Measurements from ENCODE around the gene IL15RA. TPM values are rescaled to one million over a fixed set of nuclear protein-coding genes. Genes with fewer than 3 reads are reported as not detected.

IL15RA gene
- polyA plus RNA-seq, 2 of the 4 experiments (the other 2 are of a cell fraction), result 0.46 to 0.83 TPM

DNA sequence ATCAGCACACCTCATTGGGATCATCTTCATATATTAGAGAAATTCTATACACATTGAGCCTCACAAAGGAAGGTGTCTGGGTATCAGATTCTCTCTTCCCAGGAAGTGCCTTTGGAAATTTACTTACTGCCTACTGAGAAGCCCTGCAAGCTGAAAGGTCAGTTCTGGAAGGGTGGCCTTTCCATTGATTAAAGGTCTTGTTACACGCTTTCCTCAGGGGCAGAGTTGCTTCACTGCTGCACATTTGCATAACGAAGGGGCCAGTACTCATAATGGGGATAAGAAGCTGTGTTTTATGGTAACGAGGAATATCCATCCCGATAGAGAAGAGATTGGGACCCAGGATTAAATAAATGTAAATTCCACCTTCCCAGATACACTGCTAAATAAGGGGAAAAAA lies 19.4 kb upstream of the IL15RA start:
- CTCF ChIA-PET, result interaction anchor here (2.8 kb wide), 1 partner anchor 17 kb away, joined by 7 read pairs; no protein-coding TSS in a partner anchor
- no peak overlapping the region for H3K4me3 ChIP-seq
- H3K4me1 ChIP-seq, result no peaks in the 10 kb centered on the region
- H3K4me2 ChIP-seq, result no peak overlapping the region
- 54% methylated on average over 4 of the region's 4 CpGs for WGBS (ENCODE audit: missing lambda C conversion rate)
- DNase-seq (ENCODE audit: low read depth in 1 of 2, low spot score in 1 of 2), result no peak
- H3K9me3 ChIP-seq, result peaks cover 24% of the 10 kb centered on the region; the same call in 2 of the 3 replicates
- TF ChIP-seq EHF (CRISPR knock-in tag; IDR thresholded peaks at IDR 0.05) (no peak), ZNF302 (CRISPR knock-in tag; IDR thresholded peaks at IDR 0.05) (no peak), KDM1A (IDR thresholded peaks at IDR 0.05; ENCODE audit: low read depth) (no peak), BHLHE40 (IDR thresholded peaks at IDR 0.05; ENCODE audit: low read depth, low read length) (no peak)
- TF ChIP-seq, protein P1, sequence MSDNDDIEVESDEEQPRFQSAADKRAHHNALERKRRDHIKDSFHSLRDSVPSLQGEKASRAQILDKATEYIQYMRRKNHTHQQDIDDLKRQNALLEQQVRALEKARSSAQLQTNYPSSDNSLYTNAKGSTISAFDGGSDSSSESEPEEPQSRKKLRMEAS (IDR thresholded peaks at IDR 0.05), result no peak
- no peak for ATAC-seq
- no peak for FAIRE-seq
- POLR2A ChIA-PET, result no interaction called here
- no peak overlapping the region for H3K27ac ChIP-seq

GRCh38 chr10:5992398-5992797 lies 15.1 kb upstream of the IL15RA start:
- ATAC-seq (no peak), FAIRE-seq (no peak), DNase-seq (ENCODE audit: low read depth in 1 of 2, low spot score in 1 of 2) (no peak)
- ChIA-PET CTCF (interaction anchor here (0.7 to 1.2 kb wide), 3 partner anchors 12 to 22 kb away, joined by 3 to 4 read pairs (median 4); no protein-coding TSS in a partner anchor), POLR2A (no interaction called here)
- H3K4me1 ChIP-seq, result no peaks in the 10 kb centered on the region
- no peak overlapping the region for H3K4me3 ChIP-seq
- peaks cover 26% of the 10 kb centered on the region; the same call in 2 of the 3 replicates for H3K9me3 ChIP-seq
- H3K4me2 ChIP-seq, result no peak overlapping the region
- TF ChIP-seq ZFP36 (IDR thresholded peaks at IDR 0.05; ENCODE audit: borderline replicate concordance, partially characterized antibody) (no peak), ESRRA (IDR thresholded peaks at IDR 0.05; ENCODE audit: borderline replicate concordance, low read length) (no peak), MYC (IDR thresholded peaks at IDR 0.05; ENCODE audit: borderline replicate concordance, low read length) (no peak), MAZ (IDR thresholded peaks at IDR 0.05; ENCODE audit: borderline replicate concordance, low read depth, low read length) (no peak), ZSCAN20 (CRISPR knock-in tag; IDR thresholded peaks at IDR 0.05) (no peak), EHF (CRISPR knock-in tag; IDR thresholded peaks at IDR 0.05) (no peak), ZNF302 (CRISPR knock-in tag; IDR thresholded peaks at IDR 0.05) (no peak), FOXS1 (CRISPR knock-in tag; IDR thresholded peaks at IDR 0.05) (no peak), HOXB13 (CRISPR knock-in tag; IDR thresholded peaks at IDR 0.05; ENCODE audit: low read depth) (no peak), HOXB5 (CRISPR knock-in tag; IDR thresholded peaks at IDR 0.05) (no peak), CHD4 (IDR thresholded peaks at IDR 0.05; ENCODE audit: borderline replicate concordance) (no peak), ATOH8 (CRISPR knock-in tag; IDR thresholded peaks at IDR 0.05; ENCODE audit: low read depth) (no peak), KDM1A (IDR thresholded peaks at IDR 0.05; ENCODE audit: low read depth) (no peak)
- no peak overlapping the region for H3K27ac ChIP-seq
- 14% methylated on average over 1 of the region's 1 CpG for WGBS (ENCODE audit: missing lambda C conversion rate)

DNA sequence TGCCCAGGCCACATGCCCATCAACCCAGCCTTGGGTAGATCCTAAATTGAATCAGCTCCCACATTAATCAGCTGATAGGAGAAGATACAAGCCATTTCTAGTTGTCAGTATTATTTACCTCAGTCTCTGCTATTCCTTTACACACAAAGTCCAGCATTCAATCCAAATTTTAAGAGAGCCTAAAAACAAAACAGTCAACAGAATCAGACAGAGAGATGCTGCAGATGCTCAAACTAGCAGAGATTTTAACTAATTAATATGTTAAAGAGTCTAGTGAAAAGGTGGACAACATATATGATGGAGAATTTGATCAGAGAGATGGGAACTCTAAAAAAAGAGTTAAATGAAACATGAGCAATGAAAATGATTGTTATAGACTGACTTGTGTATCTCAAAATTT lies 14.4 kb upstream of the IL15RA start:
- DNase-seq (ENCODE audit: low read depth in 1 of 2, low spot score in 1 of 2) (no peak), ATAC-seq (no peak)

More for the DNA sequence above, 14.4 kb upstream of the IL15RA start:
- Histone ChIP-seq H3K4me1 (no peaks in the 10 kb centered on the region), H3K4me3 (no peak overlapping the region), H3K4me2 (no peak overlapping the region), H3K27ac (no peak overlapping the region), H3K9me3 (peaks cover 26% of the 10 kb centered on the region; the same call in 2 of the 3 replicates)
- FAIRE-seq, result no peak
- POLR2A ChIA-PET, result no interaction called here
- TF ChIP-seq RCOR1 (IDR thresholded peaks at IDR 0.05; ENCODE audit: low read depth, low read length) (no peak), BHLHE40 (IDR thresholded peaks at IDR 0.05; ENCODE audit: low read depth, low read length) (no peak), RARB (CRISPR knock-in tag; IDR thresholded peaks at IDR 0.05) (no peak), CTCF (IDR thresholded peaks at IDR 0.05) (no peak), ZNF302 (CRISPR knock-in tag; IDR thresholded peaks at IDR 0.05) (no peak), ATOH8 (CRISPR knock-in tag; IDR thresholded peaks at IDR 0.05; ENCODE audit: low read depth) (no peak), JUN (IDR thresholded peaks at IDR 0.05) (no peak), RNF2 (IDR thresholded peaks at IDR 0.05; ENCODE audit: borderline replicate concordance, low read depth) (no peak), NFE2L2 (conservative IDR thresholded peaks at IDR 0.05; ENCODE audit: low read length) (no peak), RAD21 (conservative IDR thresholded peaks at IDR 0.05 in 1 of 2, IDR thresholded peaks at IDR 0.05 in 1 of 2) (no peak), ZC3H11A (IDR thresholded peaks at IDR 0.05) (no peak)
- TF ChIP-seq, protein P2, sequence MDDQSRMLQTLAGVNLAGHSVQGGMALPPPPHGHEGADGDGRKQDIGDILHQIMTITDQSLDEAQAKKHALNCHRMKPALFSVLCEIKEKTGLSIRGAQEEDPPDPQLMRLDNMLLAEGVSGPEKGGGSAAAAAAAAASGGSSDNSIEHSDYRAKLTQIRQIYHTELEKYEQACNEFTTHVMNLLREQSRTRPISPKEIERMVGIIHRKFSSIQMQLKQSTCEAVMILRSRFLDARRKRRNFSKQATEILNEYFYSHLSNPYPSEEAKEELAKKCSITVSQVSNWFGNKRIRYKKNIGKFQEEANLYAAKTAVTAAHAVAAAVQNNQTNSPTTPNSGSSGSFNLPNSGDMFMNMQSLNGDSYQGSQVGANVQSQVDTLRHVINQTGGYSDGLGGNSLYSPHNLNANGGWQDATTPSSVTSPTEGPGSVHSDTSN (IDR thresholded peaks at IDR 0.05), result no peak
- CTCF ChIA-PET, result interaction anchor here (0.7 to 1.0 kb wide), 3 partner anchors 12 to 43 kb away, joined by 3 to 4 read pairs (median 3); no protein-coding TSS in a partner anchor
